GM18526 (cell line): ENCODE measurements around the gene BEAN1.

Experiments
- POLR2A ChIP-seq: IDR thresholded peaks from 3 replicates; pipeline ENCODE4 v1.6.1; 2011; ENCODE audit not compliant: insufficient read length; ENCODE audit errors: extremely low read depth

BEAN1 gene

DNA sequence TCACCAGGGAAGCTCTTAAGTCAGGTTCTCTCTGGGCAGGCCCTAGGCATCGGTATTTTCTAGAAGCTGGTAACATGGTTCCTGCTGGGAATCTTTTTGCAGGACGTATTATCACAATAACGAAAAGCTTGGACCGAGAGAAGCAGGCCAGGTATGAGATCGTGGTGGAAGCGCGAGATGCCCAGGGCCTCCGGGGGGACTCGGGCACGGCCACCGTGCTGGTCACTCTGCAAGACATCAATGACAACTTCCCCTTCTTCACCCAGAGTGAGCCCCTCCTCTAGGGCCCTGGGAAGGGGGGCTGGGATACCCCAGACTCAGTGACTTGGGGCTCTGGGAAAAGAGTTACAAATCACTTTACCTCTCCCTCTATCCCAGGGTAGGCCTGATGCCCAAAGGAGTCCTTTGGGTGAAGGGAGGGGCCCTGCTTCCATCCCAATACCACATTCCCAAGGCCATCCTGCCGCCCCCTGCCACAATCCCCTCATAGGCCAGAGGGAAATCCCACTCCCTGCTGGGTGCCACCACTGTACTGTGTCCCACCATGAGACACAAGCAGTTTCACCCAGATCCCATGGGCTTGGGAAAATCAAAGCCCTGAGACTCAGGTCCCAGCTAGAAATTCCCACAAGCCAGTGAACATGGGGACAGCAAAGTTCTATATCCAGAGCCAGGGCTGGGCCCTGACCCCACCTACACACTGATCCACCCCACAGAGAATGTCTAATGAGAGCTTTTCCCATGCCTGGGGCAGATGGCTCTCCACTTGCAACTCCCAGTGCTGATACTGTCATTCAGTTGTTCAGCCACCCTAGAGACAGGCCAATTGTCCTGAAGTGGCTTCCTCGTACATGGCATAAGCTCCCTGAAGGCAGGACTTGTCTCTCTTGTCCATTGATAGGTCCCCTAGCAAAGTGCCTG lies 37.6 kb upstream of the BEAN1 start:
- no peak for TF ChIP-seq POLR2A

GRCh38 chr16:66390346-66391108 lies 36.6 kb upstream of the BEAN1 start:
- TF ChIP-seq POLR2A = no peak

DNA sequence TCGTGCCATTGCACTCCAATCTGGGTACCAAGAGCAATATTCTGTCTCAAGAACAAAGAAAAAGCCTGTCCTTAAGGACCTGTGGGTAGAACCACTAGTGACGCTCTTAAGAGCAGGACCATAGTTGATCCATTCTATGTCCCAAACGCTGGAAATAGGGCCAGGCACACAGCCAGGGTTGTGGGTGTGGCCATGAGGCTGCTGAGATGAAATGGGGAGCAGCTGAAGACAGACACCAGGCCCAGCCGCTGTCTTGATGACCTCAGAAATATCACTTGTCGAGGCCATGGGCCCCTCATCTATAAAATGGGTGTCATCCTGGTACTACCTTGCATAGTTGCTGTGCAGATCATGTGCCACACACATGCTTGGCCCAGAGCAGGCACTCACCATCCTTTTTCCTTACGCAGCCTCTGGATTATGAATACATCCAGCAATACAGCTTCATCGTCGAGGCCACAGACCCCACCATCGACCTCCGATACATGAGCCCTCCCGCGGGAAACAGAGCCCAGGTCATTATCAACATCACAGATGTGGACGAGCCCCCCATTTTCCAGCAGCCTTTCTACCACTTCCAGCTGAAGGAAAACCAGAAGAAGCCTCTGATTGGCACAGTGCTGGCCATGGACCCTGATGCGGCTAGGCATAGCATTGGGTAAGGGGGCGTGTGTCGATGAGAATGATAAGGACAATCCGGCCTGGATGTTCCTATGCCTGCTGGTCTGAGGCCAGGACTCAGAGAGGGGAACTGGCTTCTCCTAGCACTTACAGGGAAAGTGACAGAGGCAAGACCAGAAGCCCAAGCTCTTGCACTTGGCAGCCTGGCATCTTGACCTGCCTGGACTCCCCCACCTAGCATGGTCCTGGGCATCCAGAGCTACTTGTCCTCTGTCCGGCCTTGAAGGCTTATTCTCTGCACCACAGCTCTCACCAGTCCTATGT lies 35.1 kb upstream of the BEAN1 start:
- no peak for TF ChIP-seq POLR2A

- no peak for TF ChIP-seq POLR2A
These were observed 31.1 kb upstream of the BEAN1 start for GRCh38 chr16:66395806-66396555.

DNA sequence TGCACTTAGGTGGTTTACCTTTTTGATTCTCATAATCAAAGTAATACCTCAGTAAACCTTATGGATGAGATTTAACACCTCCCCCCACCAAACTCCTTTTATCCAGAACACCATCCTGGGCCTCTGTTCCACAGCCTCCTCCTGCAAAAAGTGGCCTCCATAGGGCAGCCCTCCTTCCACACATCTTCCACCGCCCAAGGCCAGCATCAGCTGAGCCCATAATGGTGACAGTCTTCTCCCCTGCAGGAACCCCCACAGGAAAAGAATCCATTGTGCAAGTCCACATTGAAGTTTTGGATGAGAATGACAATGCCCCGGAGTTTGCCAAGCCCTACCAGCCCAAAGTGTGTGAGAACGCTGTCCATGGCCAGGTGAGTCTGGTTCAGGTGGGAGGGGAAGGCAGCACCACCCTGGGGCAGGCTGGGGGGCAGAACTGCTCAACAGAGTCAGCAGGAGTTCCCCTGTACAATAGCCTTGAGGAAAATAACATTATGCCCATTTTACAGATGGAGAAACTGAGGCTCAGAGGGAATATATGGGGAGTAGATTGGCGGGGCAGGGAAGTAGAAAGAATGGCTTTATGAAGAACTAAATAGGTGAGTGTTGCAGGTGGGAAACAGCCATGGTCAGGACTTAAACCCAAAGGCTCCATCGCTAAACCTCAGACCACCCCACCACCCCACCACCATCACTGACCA lies 29.2 kb upstream of the BEAN1 start:
- TF ChIP-seq POLR2A = no peak

GRCh38 chr16:66399031-66399430 lies 28.1 kb upstream of the BEAN1 start:
- TF ChIP-seq POLR2A = no peak

- TF ChIP-seq POLR2A = no peak
These were observed 27.2 kb upstream of the BEAN1 start for GRCh38 chr16:66399930-66400329.

DNA sequence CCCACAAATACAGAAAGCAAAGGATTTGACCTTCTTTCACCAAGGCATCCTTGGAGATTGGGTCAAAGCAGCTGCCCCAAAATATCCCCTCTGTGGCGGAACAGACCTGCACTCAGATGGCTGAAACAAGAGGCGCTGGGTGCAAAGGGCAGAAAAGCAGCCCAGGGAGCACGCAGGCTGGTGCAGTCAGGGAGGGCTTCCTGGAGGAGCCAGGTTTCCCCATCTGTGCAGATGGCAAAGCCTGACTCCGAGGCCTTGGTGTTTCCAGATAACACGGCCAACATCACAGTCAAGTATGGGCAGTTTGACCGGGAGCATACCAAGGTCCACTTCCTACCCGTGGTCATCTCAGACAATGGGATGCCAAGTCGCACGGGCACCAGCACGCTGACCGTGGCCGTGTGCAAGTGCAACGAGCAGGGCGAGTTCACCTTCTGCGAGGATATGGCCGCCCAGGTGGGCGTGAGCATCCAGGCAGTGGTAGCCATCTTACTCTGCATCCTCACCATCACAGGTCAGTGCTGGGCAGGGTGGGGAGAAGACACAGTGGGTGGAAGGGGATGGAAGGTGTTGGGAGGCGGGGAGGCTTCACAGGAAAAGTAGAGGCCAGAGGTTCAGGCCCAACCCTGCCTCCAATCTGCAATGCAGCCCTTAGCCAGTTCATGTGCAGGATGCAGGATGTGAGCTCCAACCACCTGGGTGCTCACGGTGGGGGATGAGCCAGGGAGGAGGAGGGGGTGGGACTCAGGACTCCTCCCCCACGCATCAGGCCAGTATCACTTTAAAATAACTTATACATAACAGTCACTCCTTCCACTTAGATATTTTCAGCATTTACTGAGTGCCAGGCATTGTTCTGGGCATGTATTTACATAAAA lies 26.4 kb upstream of the BEAN1 start:
- no peak for TF ChIP-seq POLR2A

DNA sequence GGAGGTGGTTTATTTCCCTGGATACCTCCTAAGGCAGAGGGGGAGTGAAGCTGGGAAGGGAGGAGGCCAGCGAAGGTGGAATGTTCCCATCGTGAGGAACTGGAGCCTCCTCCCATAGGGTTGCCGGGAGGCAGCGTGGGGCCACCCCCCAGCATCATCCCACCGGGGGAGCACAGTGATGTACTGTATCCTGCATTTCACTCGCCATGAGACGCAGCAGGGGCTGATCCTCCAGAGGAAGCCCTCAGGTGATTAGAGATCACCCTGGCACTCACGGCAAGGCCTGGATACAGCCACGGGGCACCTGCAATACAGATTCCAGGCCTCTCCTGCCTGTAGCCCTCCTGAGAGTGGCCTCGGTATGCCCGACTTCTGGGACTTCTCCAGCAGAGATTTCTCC lies 25.5 kb upstream of the BEAN1 start:
- no peak for TF ChIP-seq POLR2A

- TF ChIP-seq POLR2A = no peak
These were observed 24.9 kb upstream of the BEAN1 start for GRCh38 chr16:66402166-66402565.

DNA sequence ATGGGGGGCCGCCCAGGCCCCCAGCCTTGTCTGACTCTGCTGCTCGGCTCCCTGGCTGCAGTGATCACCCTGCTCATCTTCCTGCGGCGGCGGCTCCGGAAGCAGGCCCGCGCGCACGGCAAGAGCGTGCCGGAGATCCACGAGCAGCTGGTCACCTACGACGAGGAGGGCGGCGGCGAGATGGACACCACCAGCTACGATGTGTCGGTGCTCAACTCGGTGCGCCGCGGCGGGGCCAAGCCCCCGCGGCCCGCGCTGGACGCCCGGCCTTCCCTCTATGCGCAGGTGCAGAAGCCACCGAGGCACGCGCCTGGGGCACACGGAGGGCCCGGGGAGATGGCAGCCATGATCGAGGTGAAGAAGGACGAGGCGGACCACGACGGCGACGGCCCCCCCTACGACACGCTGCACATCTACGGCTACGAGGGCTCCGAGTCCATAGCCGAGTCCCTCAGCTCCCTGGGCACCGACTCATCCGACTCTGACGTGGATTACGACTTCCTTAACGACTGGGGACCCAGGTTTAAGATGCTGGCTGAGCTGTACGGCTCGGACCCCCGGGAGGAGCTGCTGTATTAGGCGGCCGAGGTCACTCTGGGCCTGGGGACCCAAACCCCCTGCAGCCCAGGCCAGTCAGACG lies 24.4 kb upstream of the BEAN1 start:
- no peak for TF ChIP-seq POLR2A

- no peak for TF ChIP-seq POLR2A
These were observed 23.5 kb upstream of the BEAN1 start for GRCh38 chr16:66403531-66404145.
